ENCODE results near the gene LRCH1. TPM values are rescaled to one million over a fixed set of nuclear protein-coding genes. Genes with fewer than 3 reads are reported as not detected.

LRCH1 gene
- total RNA-seq, 3 donors from 2014 or later, result 13.5 to 16.4 (median 14.7) TPM

DNA sequence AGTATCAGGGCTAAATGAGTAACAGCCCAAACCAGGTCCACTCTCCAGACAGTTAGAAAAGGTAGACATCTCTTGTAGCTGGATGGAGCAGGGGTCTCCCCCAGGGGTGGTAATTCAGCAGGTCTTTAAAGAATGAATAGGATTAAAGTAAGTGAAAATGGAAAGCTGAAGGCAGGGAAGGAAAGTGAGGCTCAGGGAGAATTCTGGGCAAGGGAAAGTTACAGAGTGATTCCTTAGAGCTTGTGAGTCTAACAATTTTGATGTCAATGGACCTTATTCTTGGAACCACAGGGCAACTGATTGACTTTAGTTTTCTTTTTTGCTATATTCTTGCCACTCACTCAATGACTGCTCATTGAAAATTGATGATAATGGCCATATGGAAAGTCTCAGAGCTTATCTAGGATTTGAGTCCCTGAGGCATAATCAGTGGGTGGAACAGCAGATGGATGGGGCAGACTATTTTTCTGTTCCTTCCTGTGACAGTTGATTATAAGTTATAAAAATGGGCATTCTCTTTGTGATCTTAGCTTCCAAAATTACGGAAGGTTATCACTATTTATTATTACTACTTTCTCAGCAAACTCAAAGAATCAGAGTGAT lies 76.9 kb downstream of the LRCH1 start:
- DNase-seq (no peak), ATAC-seq (no peak)
- Mint-ChIP-seq H3K9me3 (no peaks in the 10 kb centered on the region), H3K4me1 (ENCODE audit: low read depth) (peaks cover 65% of the 10 kb centered on the region), H3K4me3 (no peak overlapping the region), H3K27me3 (ENCODE audit: low read depth) (no peaks in the 10 kb centered on the region), H3K36me3 (ENCODE audit: insufficient read depth) (peaks cover 3% of the 10 kb centered on the region)

DNA sequence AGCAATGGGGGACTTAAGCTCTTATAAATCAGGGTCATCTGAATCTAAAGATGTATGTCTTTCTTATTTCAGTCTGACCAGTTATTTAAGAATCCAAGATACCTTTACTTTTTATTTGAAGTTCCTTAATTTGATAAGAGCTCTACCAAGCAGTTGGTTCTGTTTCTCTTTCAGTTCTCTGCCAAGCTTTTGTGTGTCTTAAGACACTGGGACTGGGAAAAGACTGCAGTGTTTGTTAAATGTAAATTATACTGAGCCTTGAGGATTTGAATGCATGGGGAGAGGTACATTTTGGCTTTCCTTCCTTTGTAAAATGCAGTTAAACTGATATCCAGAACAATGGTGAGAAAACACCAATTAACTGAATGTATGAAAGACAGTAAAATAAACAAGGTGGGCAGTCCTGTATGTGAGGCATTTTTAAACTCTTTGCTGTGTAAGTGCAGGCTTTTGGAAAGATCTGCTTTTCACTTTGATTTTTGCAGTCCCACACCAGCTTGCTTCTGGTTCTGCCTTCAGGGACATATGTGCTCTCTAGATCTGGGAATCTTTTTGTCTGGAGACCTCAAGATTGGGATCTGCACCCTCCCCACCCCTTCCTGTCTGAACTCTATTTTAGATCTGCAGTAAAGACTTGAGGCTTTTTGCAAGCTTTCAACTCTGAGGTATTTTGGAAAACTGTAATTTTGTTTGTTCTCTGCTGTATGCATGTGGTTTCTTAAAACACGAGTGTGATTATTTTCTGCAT lies 77.6 kb downstream of the LRCH1 start:
- Mint-ChIP-seq H3K36me3 (ENCODE audit: insufficient read depth) (peaks cover 3% of the 10 kb centered on the region), H3K4me3 (no peak overlapping the region), H3K27me3 (ENCODE audit: low read depth) (no peaks in the 10 kb centered on the region), H3K4me1 (ENCODE audit: low read depth) (peaks cover 61% of the 10 kb centered on the region), H3K9me3 (no peaks in the 10 kb centered on the region)
- no peak for DNase-seq
- no peak for ATAC-seq

DNA sequence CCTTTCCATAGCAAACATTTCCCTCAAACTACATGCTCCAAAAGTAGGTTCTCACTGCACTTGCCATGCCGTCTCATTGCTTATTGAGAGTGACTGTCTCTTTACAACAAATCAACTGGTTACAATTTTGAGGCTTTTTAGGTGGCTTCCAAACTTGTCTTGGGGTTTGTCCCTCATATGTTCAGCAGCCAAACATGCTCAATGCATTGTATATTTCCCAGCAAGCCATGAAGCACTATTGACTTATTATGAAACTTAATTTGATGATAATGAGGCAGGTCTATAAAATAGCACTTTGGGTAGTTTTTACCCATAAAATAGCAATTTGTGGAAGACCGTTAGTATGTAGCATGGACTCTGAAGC lies 78.2 kb downstream of the LRCH1 start:
- Mint-ChIP-seq H3K27me3 (ENCODE audit: low read depth) (no peaks in the 10 kb centered on the region), H3K4me1 (ENCODE audit: low read depth) (peaks cover 57% of the 10 kb centered on the region), H3K4me3 (no peak overlapping the region), H3K36me3 (ENCODE audit: insufficient read depth) (peaks cover 6% of the 10 kb centered on the region), H3K9me3 (no peaks in the 10 kb centered on the region)
- DNase-seq, result no peak
- peak in 1 of 2 donors; percentile 41 for ATAC-seq

DNA sequence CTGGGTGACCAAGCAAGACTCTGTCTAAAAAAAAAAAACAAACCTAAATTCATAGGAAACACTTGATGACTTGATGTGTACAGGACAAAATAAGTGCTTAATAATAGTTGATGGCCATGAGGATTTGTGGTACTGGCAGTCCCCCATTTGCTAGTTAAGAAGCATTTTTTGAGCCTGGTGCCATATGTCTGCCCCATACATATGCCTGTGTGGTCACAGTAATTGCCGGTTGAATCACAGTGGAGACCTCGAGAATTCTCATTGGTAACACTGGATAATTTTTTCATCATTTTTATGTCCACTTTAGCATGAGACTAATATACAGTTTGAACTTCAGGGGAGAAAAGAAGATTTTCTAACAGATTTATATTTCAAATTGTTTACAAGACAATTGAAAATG lies 79.2 kb downstream of the LRCH1 start:
- Mint-ChIP-seq H3K9me3 (no peaks in the 10 kb centered on the region), H3K4me1 (ENCODE audit: low read depth) (peaks cover 55% of the 10 kb centered on the region), H3K27me3 (ENCODE audit: low read depth) (no peaks in the 10 kb centered on the region), H3K4me3 (no peak overlapping the region), H3K36me3 (ENCODE audit: insufficient read depth) (peaks cover 14% of the 10 kb centered on the region)
- DNase-seq (no peak), ATAC-seq (no peak)

DNA sequence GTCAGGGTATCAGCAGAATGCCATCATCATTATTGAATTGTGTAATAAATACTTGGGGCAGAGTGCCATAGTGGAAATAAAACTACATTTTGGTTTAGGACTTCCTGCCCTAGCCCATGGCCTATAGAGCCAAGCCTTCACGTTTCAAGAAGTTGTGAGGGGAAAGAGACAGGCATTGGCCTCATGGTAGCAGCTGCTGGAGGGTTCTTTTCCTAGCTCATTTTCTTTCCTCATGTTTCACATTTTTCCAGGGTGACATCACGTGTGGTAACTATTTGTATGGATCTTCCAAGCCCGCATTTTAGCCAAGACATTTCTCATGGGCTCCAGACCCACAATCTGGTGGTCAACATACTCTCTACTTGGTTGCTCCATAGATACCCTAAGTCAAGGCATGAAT lies 80.4 kb downstream of the LRCH1 start:
- Mint-ChIP-seq H3K9me3 (no peaks in the 10 kb centered on the region), H3K4me3 (no peak overlapping the region), H3K36me3 (ENCODE audit: insufficient read depth) (peaks cover 15% of the 10 kb centered on the region), H3K27me3 (ENCODE audit: low read depth) (no peaks in the 10 kb centered on the region), H3K4me1 (ENCODE audit: low read depth) (peaks cover 53% of the 10 kb centered on the region)
- DNase-seq (no peak), ATAC-seq (no peak)

DNA sequence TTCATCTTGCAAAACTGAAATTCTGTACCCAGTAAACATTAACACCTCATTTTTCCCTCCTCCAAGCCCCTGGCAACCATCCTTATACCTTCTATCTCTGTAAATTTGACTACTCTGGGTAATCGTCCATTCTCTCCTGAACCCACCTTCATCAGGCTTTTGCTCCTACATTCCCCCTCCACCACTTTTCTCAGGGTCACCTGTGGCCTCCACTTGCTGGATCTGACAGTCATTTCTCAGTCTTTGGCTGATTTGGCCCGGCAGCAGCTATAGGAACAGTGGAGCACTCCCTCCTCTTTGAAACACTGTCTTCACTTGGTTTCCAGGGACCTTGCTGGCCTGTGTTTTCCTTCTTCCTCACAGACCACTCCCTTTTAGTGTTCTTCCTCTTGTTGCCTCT lies 83.5 kb downstream of the LRCH1 start:
- peaks cover 15% of the 10 kb centered on the region for H3K36me3 Mint-ChIP-seq (ENCODE audit: insufficient read depth)
- no peaks in the 10 kb centered on the region for H3K9me3 Mint-ChIP-seq
- no peaks in the 10 kb centered on the region for H3K27me3 Mint-ChIP-seq (ENCODE audit: low read depth)
- no peak for DNase-seq
- H3K4me3 Mint-ChIP-seq, result no peak overlapping the region
- ATAC-seq, result no peak
- H3K4me1 Mint-ChIP-seq (ENCODE audit: low read depth), result peaks cover 48% of the 10 kb centered on the region

DNA sequence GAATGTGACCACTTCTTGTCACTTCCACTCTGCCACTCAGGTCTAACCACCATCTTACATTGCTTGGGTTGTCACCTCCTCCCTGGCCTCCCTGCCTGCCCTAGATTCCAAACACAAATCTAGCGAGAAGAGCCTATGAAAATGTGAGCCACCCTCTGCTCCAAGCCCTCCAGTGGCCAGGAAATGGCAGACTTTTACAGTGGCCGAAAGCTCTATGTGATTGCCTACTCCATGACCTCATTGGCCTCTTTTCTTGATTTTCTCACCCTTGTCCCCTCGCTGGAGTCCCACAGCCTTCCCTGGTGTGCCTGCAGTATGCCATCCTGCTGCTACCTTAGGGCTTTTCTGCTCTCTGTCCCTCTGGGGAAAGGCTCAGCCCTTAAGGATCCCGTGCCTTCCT lies 84.2 kb downstream of the LRCH1 start:
- Mint-ChIP-seq H3K36me3 (ENCODE audit: insufficient read depth) (peaks cover 15% of the 10 kb centered on the region), H3K4me3 (no peak overlapping the region), H3K27me3 (ENCODE audit: low read depth) (no peaks in the 10 kb centered on the region), H3K9me3 (no peaks in the 10 kb centered on the region), H3K4me1 (ENCODE audit: low read depth) (peaks cover 51% of the 10 kb centered on the region)
- DNase-seq (no peak), ATAC-seq (no peak)

DNA sequence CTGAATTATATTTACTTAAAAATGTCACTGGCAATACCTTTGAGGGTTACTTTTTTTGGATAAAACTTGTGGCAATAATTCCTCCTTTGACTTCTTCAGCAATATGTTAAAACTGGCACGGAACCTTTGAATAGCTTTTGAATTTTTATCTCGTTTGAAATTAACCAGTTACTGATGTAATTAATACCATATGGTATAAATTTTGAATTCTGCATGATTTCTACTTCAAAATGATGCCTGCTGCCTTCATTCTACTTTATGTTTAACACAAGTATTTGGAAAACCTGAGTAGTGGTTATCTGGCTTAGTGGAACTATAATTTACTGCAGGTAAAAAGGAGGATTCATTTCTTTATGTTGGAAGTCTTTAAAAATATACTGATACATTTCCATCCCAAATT lies 85.3 kb downstream of the LRCH1 start:
- no peaks in the 10 kb centered on the region for H3K27me3 Mint-ChIP-seq (ENCODE audit: low read depth)
- no peaks in the 10 kb centered on the region for H3K9me3 Mint-ChIP-seq
- H3K4me1 Mint-ChIP-seq (ENCODE audit: low read depth), result peaks cover 53% of the 10 kb centered on the region
- H3K36me3 Mint-ChIP-seq (ENCODE audit: insufficient read depth), result peaks cover 15% of the 10 kb centered on the region
- DNase-seq, result no peak
- ATAC-seq, result no peak
- no peak overlapping the region for H3K4me3 Mint-ChIP-seq

DNA sequence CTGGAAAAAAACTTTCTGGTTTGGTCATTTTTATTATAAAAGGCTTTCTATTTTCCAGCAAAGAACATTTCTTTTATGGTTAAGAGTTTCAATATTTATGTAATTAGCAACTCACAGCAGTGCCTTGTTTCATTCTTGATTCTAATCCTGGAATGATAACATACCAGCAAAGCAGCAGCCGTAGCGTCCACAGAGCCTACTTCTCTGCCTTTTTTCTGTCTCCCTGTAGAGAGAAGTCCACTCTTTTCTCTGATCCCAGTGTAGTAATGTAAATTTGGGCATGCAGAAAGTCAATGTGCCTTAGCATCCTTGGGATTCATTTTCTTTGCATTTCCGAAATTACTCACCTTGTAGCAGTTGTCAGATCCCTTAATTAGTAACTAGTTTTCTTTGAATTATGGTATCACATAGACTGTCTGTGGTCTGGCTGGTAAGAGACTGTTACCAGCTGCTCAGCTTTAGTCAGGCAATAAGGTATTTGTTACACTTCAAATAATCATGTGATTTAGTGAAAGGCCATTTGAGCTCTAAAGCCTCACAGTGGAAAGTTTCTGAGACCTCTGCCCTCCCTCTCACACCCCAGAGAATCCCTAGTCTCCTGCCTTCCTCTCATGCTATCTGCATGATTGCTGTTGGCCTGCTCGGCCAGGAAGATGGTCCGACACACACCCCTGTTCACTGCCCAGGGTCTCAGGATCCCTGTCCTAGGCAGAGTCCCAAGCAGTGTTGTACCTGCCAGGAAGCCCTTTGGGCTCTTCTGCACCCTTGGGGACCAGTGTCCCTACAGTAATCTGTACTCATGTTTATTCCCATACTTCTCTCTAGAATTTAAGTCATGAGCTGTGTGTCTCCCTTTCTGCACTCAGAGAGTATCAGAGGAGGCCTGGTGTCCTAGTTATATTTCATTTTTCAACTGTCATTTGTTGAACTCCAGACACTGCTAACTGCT lies 86.3 kb downstream of the LRCH1 start:
- Mint-ChIP-seq H3K36me3 (ENCODE audit: insufficient read depth) (peaks cover 12% of the 10 kb centered on the region), H3K4me1 (ENCODE audit: low read depth) (peaks cover 60% of the 10 kb centered on the region), H3K27me3 (ENCODE audit: low read depth) (no peaks in the 10 kb centered on the region), H3K4me3 (no peak overlapping the region), H3K9me3 (no peaks in the 10 kb centered on the region)
- no peak for ATAC-seq
- no peak for DNase-seq

DNA sequence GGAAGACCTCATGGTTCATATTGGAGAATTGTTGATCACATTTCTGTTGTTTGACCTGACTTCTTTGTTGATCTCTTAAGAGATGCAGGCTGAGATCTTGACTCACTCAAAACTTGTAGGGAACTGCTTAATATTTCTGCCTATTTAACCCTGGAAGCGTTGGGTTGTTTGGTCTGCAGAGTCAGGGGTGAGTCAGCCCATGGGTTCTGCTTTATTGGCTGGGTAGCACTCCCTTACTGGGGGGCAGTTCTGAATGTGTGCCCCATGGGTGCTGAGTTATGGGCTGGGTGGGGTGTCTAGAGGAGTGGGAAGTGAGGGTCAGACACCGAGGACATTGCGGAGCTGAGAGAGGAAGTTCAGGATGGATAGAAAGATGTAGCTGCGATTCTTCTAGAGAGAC lies 87.9 kb downstream of the LRCH1 start:
- peaks cover 58% of the 10 kb centered on the region for H3K4me1 Mint-ChIP-seq (ENCODE audit: low read depth)
- H3K4me3 Mint-ChIP-seq, result no peak overlapping the region
- H3K9me3 Mint-ChIP-seq, result no peaks in the 10 kb centered on the region
- DNase-seq (no peak), ATAC-seq (peak in 1 of 2 donors; percentile 4)
- H3K27me3 Mint-ChIP-seq (ENCODE audit: low read depth), result no peaks in the 10 kb centered on the region
- peaks cover 9% of the 10 kb centered on the region for H3K36me3 Mint-ChIP-seq (ENCODE audit: insufficient read depth)

DNA sequence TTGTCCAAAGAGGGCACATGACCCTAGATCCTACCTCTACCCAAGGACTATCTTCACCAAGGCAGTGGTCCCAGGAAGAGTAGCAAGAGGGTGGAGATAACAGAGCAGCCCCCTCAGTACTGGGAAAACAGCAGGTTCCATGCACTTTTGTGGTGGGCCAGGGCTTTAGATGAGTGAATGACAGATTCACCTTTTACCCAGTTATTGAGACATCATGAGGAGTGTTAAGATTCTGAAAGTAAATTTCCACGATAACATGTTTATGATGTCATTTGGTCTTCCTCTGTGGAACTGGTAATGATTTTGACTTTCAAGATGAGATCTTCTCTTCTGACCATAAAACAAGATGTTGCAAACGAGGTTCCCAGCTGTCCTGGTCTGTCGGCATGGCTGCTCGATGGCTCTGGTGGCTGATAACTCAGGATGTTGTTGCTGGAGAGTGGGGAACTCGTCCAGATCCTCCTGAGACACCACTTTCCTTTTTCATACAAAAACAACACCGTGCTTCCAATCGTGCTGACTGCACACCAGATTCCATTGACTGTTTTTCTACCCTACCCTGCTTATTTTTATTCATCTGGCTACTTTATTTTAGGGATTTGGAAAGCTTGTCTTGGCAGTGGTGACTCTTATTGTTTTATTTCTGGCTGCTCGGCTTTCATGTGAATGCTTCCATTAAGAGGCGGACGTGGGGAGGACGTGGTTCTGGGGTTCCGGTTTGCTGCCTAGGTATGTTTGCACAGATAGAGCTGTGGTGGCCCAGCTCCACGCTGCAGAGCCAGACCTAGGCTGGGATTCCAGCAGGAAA lies 88.5 kb downstream of the LRCH1 start:
- DNase-seq (no peak), ATAC-seq (no peak)
- H3K27me3 Mint-ChIP-seq (ENCODE audit: low read depth), result no peaks in the 10 kb centered on the region
- H3K36me3 Mint-ChIP-seq (ENCODE audit: insufficient read depth), result peaks cover 7% of the 10 kb centered on the region
- H3K4me1 Mint-ChIP-seq (ENCODE audit: low read depth), result peaks cover 60% of the 10 kb centered on the region
- no peak overlapping the region for H3K4me3 Mint-ChIP-seq
- no peaks in the 10 kb centered on the region for H3K9me3 Mint-ChIP-seq

DNA sequence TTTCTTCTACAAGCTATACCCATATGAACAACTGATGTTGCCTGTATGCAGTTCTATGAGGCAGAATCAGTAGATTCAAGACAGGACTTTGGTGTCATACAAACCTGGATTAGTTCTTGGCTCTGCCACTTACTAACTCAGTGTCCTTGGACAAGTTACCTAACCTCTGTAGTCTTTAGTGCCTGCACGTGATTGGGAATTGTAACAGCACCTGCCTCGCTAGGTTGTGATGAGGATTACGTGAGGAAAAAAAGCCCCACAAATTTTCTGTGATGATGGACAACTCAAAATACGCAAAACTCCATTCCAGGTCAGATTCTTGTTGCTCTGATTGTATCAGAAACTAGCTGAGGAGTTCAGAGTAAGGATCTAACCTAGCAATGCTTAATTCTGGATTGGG lies 89.3 kb downstream of the LRCH1 start:
- Mint-ChIP-seq H3K27me3 (ENCODE audit: low read depth) (no peaks in the 10 kb centered on the region), H3K9me3 (no peaks in the 10 kb centered on the region), H3K4me1 (ENCODE audit: low read depth) (peaks cover 58% of the 10 kb centered on the region), H3K4me3 (no peak overlapping the region), H3K36me3 (ENCODE audit: insufficient read depth) (no peaks in the 10 kb centered on the region)
- DNase-seq, result no peak
- ATAC-seq, result no peak

DNA sequence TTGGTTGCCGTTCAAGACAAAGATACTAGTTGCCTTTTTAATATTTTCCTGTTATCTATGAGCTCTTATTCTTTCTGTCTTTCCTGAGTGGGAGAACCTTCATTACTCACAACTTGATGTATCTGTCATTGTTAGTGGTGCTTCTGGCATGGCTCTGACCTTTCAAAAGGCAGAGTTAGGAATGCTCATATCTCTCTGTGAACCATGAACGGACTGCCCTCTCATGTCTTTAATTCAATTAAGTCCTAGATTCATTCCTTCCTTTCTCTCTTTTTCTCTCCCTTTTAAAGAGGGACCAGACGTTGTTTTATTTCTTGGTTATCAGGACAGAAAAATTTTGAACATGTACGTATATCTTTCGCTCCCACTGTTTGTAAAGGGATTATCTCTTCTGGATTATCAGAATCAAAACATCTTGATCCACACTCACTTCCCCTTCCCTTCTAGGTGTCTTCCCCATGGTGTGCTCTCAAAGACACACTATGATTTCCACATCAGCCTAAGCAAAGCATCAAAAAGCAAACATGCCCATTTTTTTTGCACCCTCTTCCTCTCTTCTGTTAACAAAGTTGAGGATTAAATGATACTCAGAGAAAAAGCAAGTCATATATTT lies 90.3 kb downstream of the LRCH1 start:
- Mint-ChIP-seq H3K27me3 (ENCODE audit: low read depth) (no peaks in the 10 kb centered on the region), H3K4me3 (no peak overlapping the region), H3K9me3 (no peaks in the 10 kb centered on the region), H3K4me1 (ENCODE audit: low read depth) (peaks cover 63% of the 10 kb centered on the region), H3K36me3 (ENCODE audit: insufficient read depth) (no peaks in the 10 kb centered on the region)
- DNase-seq (no peak), ATAC-seq (no peak)

DNA sequence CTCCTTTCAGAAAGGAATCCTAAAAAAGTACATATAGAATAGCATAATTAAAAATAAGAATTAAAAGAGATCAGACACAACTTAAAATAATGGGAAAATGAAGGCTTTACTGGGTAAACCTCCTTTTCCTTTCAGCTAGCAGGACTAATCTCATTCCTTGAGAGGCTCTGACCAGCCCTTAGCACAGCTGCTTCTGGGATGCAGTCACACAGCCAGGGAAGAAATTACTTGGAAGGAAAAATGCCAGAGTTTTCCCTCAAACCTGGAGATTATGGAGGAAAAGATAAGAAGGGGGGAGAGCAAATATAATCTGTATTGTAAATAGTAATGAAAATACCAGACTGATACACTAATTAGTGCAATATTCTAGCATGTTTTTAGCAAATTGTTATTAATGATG lies 91.8 kb downstream of the LRCH1 start:
- Mint-ChIP-seq H3K27me3 (ENCODE audit: low read depth) (no peaks in the 10 kb centered on the region), H3K4me1 (ENCODE audit: low read depth) (peaks cover 59% of the 10 kb centered on the region), H3K36me3 (ENCODE audit: insufficient read depth) (no peaks in the 10 kb centered on the region), H3K4me3 (no peak overlapping the region), H3K9me3 (no peaks in the 10 kb centered on the region)
- DNase-seq (no peak), ATAC-seq (no peak)

Measured in activated T-cell treated with anti-CD3 and anti-CD28 coated beads, Interleukin-2, amount 50 U/mL, for 4 hours (primary cell).